ENCODE data around the gene PAH. TPM values are rescaled to one million over a fixed set of nuclear protein-coding genes. Genes with fewer than 3 reads are reported as not detected.

The PAH gene
- total and polyA plus RNA-seq, 8 donors: 5.9 to 89.3 (median 16.3) TPM

GRCh38 chr12:102800565-102800964 is 116.5 kb downstream of the PAH start:
- Histone ChIP-seq H3K9me3 (no peaks in the 10 kb centered on the region), H3K4me3 (no peak overlapping the region), H3K27me3 (no peaks in the 10 kb centered on the region), H3K4me1 (no peaks in the 10 kb centered on the region), H3K27ac (no peak overlapping the region), H3K36me3 (no peaks in the 10 kb centered on the region)
- TF ChIP-seq, protein P1, sequence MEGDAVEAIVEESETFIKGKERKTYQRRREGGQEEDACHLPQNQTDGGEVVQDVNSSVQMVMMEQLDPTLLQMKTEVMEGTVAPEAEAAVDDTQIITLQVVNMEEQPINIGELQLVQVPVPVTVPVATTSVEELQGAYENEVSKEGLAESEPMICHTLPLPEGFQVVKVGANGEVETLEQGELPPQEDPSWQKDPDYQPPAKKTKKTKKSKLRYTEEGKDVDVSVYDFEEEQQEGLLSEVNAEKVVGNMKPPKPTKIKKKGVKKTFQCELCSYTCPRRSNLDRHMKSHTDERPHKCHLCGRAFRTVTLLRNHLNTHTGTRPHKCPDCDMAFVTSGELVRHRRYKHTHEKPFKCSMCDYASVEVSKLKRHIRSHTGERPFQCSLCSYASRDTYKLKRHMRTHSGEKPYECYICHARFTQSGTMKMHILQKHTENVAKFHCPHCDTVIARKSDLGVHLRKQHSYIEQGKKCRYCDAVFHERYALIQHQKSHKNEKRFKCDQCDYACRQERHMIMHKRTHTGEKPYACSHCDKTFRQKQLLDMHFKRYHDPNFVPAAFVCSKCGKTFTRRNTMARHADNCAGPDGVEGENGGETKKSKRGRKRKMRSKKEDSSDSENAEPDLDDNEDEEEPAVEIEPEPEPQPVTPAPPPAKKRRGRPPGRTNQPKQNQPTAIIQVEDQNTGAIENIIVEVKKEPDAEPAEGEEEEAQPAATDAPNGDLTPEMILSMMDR (IDR thresholded peaks at IDR 0.05): no peak
- FAIRE-seq (no peak), DNase-seq (no peak), ATAC-seq (no peak)
- intact Hi-C loops (cut with DNase I): no loop called here

DNA sequence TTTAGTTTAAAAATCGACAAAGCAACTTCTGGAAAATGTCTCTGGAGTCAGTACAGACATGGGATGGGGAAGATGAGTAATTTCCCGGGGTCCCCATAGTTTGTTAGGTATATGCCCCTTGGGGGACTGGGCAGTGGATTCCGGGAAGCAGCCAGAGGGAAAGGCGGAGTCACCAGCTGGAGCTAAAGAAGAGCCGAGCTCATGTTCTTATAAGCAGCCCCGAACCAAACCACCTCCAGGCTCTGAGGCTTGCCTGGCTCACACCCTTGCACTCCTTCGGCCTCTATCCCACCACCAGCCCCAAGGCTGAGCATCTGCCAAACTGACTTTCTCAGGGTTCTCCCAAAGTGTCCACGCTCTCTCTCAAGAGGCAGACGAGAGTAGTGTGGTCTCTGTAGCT is 117.8 kb downstream of the PAH start:
- no peak for FAIRE-seq
- intact Hi-C loops (cut with DNase I): no loop called here
- Histone ChIP-seq H3K4me1 (no peaks in the 10 kb centered on the region), H3K27me3 (no peaks in the 10 kb centered on the region), H3K4me3 (no peak overlapping the region), H3K36me3 (no peaks in the 10 kb centered on the region), H3K27ac (no peak overlapping the region), H3K9me3 (no peaks in the 10 kb centered on the region)
- WGBS, 2 donors: 53 to 74% methylated on average over 9 of the region's 9 CpGs
- ATAC-seq: no peak
- TF ChIP-seq, protein P1 (IDR thresholded peaks at IDR 0.05): no peak
- no peak for DNase-seq

GRCh38 chr12:102797528-102797927 is 119.5 kb downstream of the PAH start:
- Histone ChIP-seq H3K4me3 (no peak overlapping the region), H3K27ac (no peak overlapping the region), H3K27me3 (no peaks in the 10 kb centered on the region), H3K9me3 (no peaks in the 10 kb centered on the region), H3K36me3 (no peaks in the 10 kb centered on the region), H3K4me1 (no peaks in the 10 kb centered on the region)
- TF ChIP-seq, protein P1 (IDR thresholded peaks at IDR 0.05): no peak
- DNase-seq: no peak
- 74 to 79% methylated on average over 5 of the region's 5 CpGs for WGBS, 2 donors
- FAIRE-seq: no peak
- no peak for ATAC-seq
- intact Hi-C loops (cut with DNase I): no loop called here

DNA sequence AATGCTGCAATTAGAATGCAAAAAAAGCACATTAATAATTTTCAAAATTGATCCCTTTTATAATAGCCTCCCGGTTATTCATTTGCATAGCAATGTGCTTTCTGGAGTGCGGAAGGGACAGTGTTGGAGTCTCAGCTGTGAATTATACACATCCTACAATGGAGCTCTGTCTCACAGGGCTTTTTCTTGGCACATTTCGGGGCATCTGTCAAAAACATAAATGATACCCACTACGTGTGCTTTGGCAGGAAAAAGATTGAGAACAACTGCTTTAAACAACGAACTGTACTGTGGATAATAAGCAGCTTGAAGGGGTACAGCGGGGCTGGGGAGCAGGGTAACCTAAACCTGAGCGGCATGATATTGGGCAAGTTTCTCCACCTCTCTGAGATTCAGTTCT is 123.1 kb downstream of the PAH start:
- Histone ChIP-seq H3K9me3 (no peaks in the 10 kb centered on the region), H3K4me1 (no peaks in the 10 kb centered on the region), H3K36me3 (no peaks in the 10 kb centered on the region), H3K4me3 (no peak overlapping the region), H3K27ac (no peak overlapping the region), H3K27me3 (no peaks in the 10 kb centered on the region)
- intact Hi-C loops (cut with DNase I): no loop called here
- ATAC-seq (no peak), FAIRE-seq (no peak), DNase-seq (no peak)
- TF ChIP-seq, protein P1 (IDR thresholded peaks at IDR 0.05): no peak
- 40 to 48% methylated on average over 7 of the region's 7 CpGs for WGBS, 2 donors

Other genes with a start within 250 kb of the PAH start
- under 1 TPM in 4 of 6 donors, not detected in 2; 0.04 to 0.21 (median 0.16) TPM for gene ASCL1, start 40.4 kb upstream of the PAH start, total RNA-seq
- gene ASCL1, start 40.4 kb upstream of the PAH start, polyA plus RNA-seq: under 1 TPM; 0.19 to 0.40 TPM

Data from pancreas (tissue), 10 donors.